Measurements from ENCODE around the gene ATP10A. TPM values are rescaled to one million over a fixed set of nuclear protein-coding genes. Genes with fewer than 3 reads are reported as not detected.

Gene ATP10A
- total RNA-seq, 4 donors from 2014 or later, result 8.1 to 36.0 (median 17.9) TPM

DNA sequence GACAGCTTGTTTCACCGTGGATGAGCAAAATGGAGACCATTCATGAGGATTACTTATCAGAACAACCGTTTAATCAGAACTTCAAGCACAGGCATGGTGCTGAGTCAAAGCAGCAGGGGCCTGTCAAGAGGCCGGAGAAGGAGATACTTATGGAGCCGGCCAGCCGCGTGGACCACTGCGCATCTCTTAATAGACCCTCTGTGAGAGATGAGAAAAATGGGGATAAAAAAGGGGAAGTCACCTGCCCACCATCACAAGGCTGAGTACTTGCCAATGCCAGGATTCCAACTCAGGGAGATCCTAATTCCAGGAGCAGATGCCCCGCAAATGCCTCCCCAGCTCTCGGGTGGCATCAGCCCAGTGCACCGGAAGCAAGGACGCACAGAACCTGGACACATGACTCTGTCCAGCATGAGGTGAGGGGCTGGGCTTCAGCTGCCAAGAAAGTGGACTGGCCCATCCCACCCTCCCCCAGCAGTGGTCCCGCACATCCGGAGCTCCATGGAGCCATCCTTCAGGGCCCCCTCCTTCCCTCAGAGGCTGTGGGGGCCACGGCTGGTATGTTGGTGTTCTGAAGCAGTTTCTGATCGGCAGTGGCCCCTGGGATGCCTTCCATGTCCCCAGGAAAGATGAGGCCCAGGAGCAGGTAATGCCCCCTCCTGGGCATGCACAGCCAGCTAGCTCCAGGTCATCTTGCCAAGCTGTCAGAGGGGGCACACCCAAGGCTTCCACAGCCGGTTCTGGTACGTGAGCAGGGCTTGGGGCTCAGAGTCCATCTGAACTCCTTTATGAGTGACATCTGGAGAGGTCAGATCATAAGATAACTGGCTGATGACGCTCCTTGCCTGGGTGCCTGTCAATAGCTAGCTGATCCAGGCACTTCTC, 143.8 kb downstream of the ATP10A start:
- Histone ChIP-seq H3K9me3 (no peaks in the 10 kb centered on the region), H3K4me3 (no peak overlapping the region), H3K27ac (no peak overlapping the region), H3K4me1 (no peaks in the 10 kb centered on the region), H3K27me3 (no peaks in the 10 kb centered on the region), H3K36me3 (peaks cover 0 to 11% (median 0%) of the 10 kb centered on the region in 3 donors)
- no peak for DNase-seq (ENCODE audit: low spot score in 2 of 2)
- WGBS, 2 donors, result 82 to 92% methylated on average over 14 to 16 of the region's 18 CpGs
- TF ChIP-seq POLR2A (IDR thresholded peaks at IDR 0.05) (no peak), EP300 (IDR thresholded peaks at IDR 0.05) (no peak)
- TF ChIP-seq, protein P1, sequence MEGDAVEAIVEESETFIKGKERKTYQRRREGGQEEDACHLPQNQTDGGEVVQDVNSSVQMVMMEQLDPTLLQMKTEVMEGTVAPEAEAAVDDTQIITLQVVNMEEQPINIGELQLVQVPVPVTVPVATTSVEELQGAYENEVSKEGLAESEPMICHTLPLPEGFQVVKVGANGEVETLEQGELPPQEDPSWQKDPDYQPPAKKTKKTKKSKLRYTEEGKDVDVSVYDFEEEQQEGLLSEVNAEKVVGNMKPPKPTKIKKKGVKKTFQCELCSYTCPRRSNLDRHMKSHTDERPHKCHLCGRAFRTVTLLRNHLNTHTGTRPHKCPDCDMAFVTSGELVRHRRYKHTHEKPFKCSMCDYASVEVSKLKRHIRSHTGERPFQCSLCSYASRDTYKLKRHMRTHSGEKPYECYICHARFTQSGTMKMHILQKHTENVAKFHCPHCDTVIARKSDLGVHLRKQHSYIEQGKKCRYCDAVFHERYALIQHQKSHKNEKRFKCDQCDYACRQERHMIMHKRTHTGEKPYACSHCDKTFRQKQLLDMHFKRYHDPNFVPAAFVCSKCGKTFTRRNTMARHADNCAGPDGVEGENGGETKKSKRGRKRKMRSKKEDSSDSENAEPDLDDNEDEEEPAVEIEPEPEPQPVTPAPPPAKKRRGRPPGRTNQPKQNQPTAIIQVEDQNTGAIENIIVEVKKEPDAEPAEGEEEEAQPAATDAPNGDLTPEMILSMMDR (IDR thresholded peaks at IDR 0.05), result no peak

DNA sequence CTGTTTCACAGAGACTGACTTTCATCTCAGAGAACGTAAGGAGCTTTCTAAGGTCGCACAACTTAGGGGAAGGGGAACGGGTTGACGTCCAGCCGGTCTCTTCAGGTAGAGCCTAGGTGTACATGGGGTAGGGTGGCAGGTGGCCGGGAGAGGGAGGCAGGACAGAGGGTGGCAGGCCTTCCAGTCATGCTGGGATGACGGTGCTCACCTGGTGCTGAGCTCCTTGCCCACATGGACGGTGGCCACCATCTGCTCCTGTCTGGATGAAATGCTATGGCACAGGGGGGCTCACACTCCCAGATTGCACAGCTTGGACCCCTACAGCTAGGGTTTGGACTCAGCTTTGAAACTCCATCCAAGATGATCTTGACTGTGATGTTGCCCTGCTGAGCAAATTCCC, 144.5 kb downstream of the ATP10A start:
- Histone ChIP-seq H3K4me3 (no peak overlapping the region), H3K27ac (no peak overlapping the region), H3K4me1 (no peaks in the 10 kb centered on the region), H3K9me3 (no peaks in the 10 kb centered on the region), H3K36me3 (peaks cover 0 to 19% (median 0%) of the 10 kb centered on the region in 3 donors), H3K27me3 (no peaks in the 10 kb centered on the region)
- no peak for DNase-seq (ENCODE audit: low spot score in 2 of 2)
- 90 to 92% methylated on average over 7 to 8 of the region's 8 CpGs for WGBS, 2 donors
- TF ChIP-seq, protein P1 (IDR thresholded peaks at IDR 0.05), result no peak
- no peak for TF ChIP-seq POLR2A (IDR thresholded peaks at IDR 0.05)
- no peak for TF ChIP-seq EP300 (IDR thresholded peaks at IDR 0.05)

DNA sequence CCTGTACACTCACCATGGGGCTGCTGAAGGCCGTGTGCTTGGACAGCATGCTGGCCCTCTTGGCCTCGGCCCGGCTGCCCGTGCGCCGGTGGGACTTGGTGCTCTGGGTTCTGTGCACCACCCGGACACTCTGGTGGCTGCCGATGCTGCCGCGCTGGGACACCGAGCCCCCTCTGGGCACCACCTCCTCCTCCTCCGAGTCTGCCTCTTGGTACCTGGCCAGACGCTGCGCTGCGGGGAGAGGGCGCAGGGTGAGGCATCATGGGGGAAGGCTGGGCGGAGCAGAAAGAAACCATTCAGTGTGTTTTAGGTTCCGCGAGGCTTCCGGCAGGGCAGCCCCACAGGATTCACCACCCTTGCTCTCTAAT, 145.0 kb downstream of the ATP10A start:
- H3K27me3 ChIP-seq, result no peaks in the 10 kb centered on the region
- H3K9me3 ChIP-seq, result no peaks in the 10 kb centered on the region
- H3K36me3 ChIP-seq, result peaks cover 0 to 23% (median 0%) of the 10 kb centered on the region in 3 donors
- WGBS, 2 donors, result 89 to 90% methylated on average over 15 to 20 of the region's 20 CpGs
- TF ChIP-seq POLR2A (IDR thresholded peaks at IDR 0.05) (no peak), EP300 (IDR thresholded peaks at IDR 0.05) (no peak)
- TF ChIP-seq, protein P1 (IDR thresholded peaks at IDR 0.05), result no peak
- no peak overlapping the region for H3K4me3 ChIP-seq
- DNase-seq (ENCODE audit: low spot score in 2 of 2), result no peak
- H3K27ac ChIP-seq, result no peak overlapping the region
- H3K4me1 ChIP-seq, result no peaks in the 10 kb centered on the region

DNA sequence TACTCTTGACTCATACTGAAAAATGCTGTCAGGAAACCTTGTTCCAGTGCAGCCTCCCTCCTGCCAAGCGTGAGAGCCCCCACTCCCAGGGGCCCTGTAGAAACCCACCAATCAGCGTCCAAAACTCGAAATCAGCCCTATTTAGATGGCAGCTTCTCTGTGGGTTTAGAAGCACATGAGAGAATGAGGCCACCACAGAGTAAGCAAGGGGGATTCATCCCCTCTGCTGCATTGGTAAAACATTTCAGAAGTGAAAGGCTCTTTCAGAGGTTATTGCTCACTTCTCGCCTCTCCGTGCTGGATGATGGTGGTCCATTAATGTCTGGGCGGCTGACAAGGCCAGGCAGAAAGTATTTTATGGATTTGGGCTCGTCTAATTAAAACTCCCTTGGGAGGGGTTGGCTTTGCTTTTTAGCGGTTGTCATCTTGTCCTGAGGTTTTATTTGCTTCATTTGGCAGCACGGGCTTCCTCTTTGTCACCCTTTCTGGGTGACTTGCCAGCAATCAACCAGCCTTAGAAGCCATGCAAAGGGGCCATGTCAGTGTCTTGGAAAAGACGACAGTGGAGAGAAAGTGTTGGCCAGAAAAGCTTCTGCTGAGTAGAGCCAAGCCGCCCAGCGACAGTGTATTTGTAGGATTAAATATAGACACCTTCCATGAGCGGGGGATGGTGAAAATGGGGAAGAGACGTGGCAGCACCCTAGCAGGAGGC, 145.5 kb downstream of the ATP10A start:
- no peaks in the 10 kb centered on the region for H3K4me1 ChIP-seq
- DNase-seq (ENCODE audit: low spot score in 2 of 2), result no peak

More for the DNA sequence above, 145.5 kb downstream of the ATP10A start:
- 53 to 59% methylated on average over 14 of the region's 14 CpGs for WGBS, 2 donors
- Histone ChIP-seq H3K4me3 (no peak overlapping the region), H3K27ac (no peak overlapping the region), H3K27me3 (no peaks in the 10 kb centered on the region), H3K9me3 (no peaks in the 10 kb centered on the region), H3K36me3 (peaks cover 0 to 28% (median 0%) of the 10 kb centered on the region in 3 donors)
- TF ChIP-seq, protein P1 (IDR thresholded peaks at IDR 0.05), result no peak
- TF ChIP-seq POLR2A (IDR thresholded peaks at IDR 0.05), result no peak
- no peak for TF ChIP-seq EP300 (IDR thresholded peaks at IDR 0.05)
